SU-DHL-6 (cell line): ENCODE measurements around the gene ATG4C.

Source experiments
- CTCF ChIP-seq: fragments of 200-600 bp; sonication (generic); IDR thresholded peaks from one replicate; pipeline ENCODE4 v1.5.1; 2017; ENCODE audit warnings: antibody characterized with exemption, mild to moderate bottlenecking, low read length, moderate library complexity; ENCODE audit not compliant: insufficient read depth, poor library complexity, severe bottlenecking
- EZH2phosphoT487 ChIP-seq: fragments of 200-600 bp; sonication (generic), shearing (Covaris generic); conservative IDR thresholded peaks from 2 replicates; pipeline ENCODE4 v1.6.1; 2018; ENCODE audit warnings: mild to moderate bottlenecking, antibody characterized with exemption, low read length, moderate library complexity, mixed read lengths

GRCh38 chr1:62774971-62775595, 8.8 kb upstream of the ATG4C start:
- no peak for TF ChIP-seq CTCF
- no peak for TF ChIP-seq EZH2phosphoT487
